SK-N-SH (cell line): Measurements from ENCODE around the gene TMEM131. TPM values are rescaled to one million over a fixed set of nuclear protein-coding genes. Genes with fewer than 3 reads are reported as not detected.
A peak's percentile ranks its signal among the peaks of the same experiment; 100 is the strongest.

ENCODE experiments used
- CTCF ChIA-PET: fragments of 300-600, 350-600 bp; formaldehyde crosslinking; extraction: SDS; loops from one replicate; lab custom pipeline; 2021; lab: Yijun Ruan, JAX
- POLR2A ChIA-PET: fragments of 350-600 bp; sonication (Branson Sonifier 250); formaldehyde crosslinking; extraction: SDS; loops from one replicate; lab custom pipeline; 2020; ENCODE audit warnings: antibody characterized with exemption, inconsistent platforms; lab: Yijun Ruan, JAX
- DNase-seq: peaks from one replicate; pipeline ENCODE4 v3.0.0; 2012
- H2AFZ ChIP-seq: fragments of 200-600 bp; sonication (generic); 2 replicates; pipeline ENCODE4 v1.8.1; 2016; ENCODE audit warnings: antibody characterized with exemption, mild to moderate bottlenecking, low read depth
- H3F3A ChIP-seq: fragments of 200-600 bp; sonication (generic); replicated peaks from 2 replicates; pipeline ENCODE3; 2016; ENCODE audit warnings: antibody characterized with exemption, mild to moderate bottlenecking; ENCODE audit not compliant: insufficient read depth
- H3K27ac ChIP-seq, 2 experiments: fragments of 200-500 bp in 1 of 2; fragments of 200-600 bp in 1 of 2; sonication (Bioruptor generic) in 1 of 2; sonication (generic), shearing (Covaris generic) in 1 of 2; 2 replicates each; pipeline versions ENCODE4 v1.5.1 to v1.6.1; 2014 to 2016; ENCODE audit warnings: low read depth in 2 of 2, inconsistent platforms in 1 of 2, low read length in 1 of 2, mild to moderate bottlenecking in 1 of 2, mixed read lengths in 1 of 2
- H3K27me3 ChIP-seq: fragments of 200-600 bp; sonication (generic), shearing (Covaris generic); 2 replicates; pipeline ENCODE4 v1.6.1; 2016; ENCODE audit warnings: mixed run types; ENCODE audit not compliant: insufficient read depth
- H3K36me3 ChIP-seq, 2 experiments: fragments of 200-500 bp in 1 of 2; fragments of 200-600 bp in 1 of 2; sonication (Bioruptor generic) in 1 of 2; sonication (generic) in 1 of 2; replicated peaks in 1 of 2; 2 replicates each; pipeline versions ENCODE3 to v1.5.1; 2014 to 2016; ENCODE audit warnings: low read length in 1 of 2, mild to moderate bottlenecking in 1 of 2; ENCODE audit not compliant: insufficient read depth in 2 of 2, control insufficient read depth in 1 of 2
- H3K4me1 ChIP-seq, 2 experiments: fragments of 200-500 bp in 1 of 2; fragments of 200-600 bp in 1 of 2; sonication (Bioruptor generic) in 1 of 2; sonication (generic), shearing (Covaris generic) in 1 of 2; 2 replicates each; pipeline versions ENCODE4 v1.5.1 to v1.6.1; 2014 to 2016; ENCODE audit warnings: low read depth in 1 of 2, low read length in 1 of 2, mixed run types in 1 of 2; ENCODE audit not compliant: insufficient read depth in 2 of 2, control insufficient read depth in 1 of 2
- H3K4me2 ChIP-seq: fragments of 200-600 bp; sonication (generic), shearing (Covaris generic); 2 replicates; pipeline ENCODE4 v1.6.1; 2017; ENCODE audit warnings: mixed run types
- H3K4me3 ChIP-seq, 2 experiments: fragments of 200-500 bp in 1 of 2; fragments of 200-600 bp in 1 of 2; sonication (Bioruptor generic) in 1 of 2; sonication (generic), shearing (Covaris generic) in 1 of 2; 2 replicates each; pipeline versions ENCODE4 v1.5.1 to v1.8.1; 2014 to 2016; ENCODE audit warnings: low read depth in 2 of 2, inconsistent platforms in 1 of 2, low read length in 1 of 2, mild to moderate bottlenecking in 1 of 2, mixed read lengths in 1 of 2, moderate library complexity in 1 of 2
- H3K79me2 ChIP-seq: fragments of 200-600 bp; sonication (generic); 2 replicates; pipeline ENCODE4 v1.8.1; 2017; ENCODE audit warnings: mild to moderate bottlenecking; ENCODE audit not compliant: insufficient read depth
- H3K9ac ChIP-seq: fragments of 200-600 bp; sonication (generic); 2 replicates; pipeline ENCODE4 v1.6.1; 2017; ENCODE audit warnings: mixed run types
- H3K9me2 ChIP-seq: fragments of 200-600 bp; sonication (generic); 2 replicates; pipeline ENCODE4 v1.6.1; 2017; ENCODE audit warnings: mixed run types
- H3K9me3 ChIP-seq: fragments of 200-600 bp; sonication (generic); 2 replicates; pipeline ENCODE4 v1.6.1; 2017; ENCODE audit warnings: mixed run types, mild to moderate bottlenecking, moderate library complexity
- H4K20me1 ChIP-seq: fragments of 200-600 bp; sonication (generic); 2 replicates; pipeline ENCODE4 v1.6.1; 2017; ENCODE audit warnings: mild to moderate bottlenecking, mixed run types; ENCODE audit not compliant: insufficient read depth
- EP300 ChIP-seq, 2 experiments: IDR thresholded peaks; 2 replicates each; pipeline versions ENCODE4 v1.4.0 to v1.6.1; 2012; ENCODE audit warnings: borderline replicate concordance in 1 of 2, low read depth in 1 of 2, low read length in 1 of 2
- FOSL2 ChIP-seq: IDR thresholded peaks from 2 replicates; pipeline ENCODE4 v1.4.0; 2012; ENCODE audit warnings: low read depth, mild to moderate bottlenecking, moderate library complexity, borderline replicate concordance
- FOXJ3 ChIP-seq: sonication (generic); formaldehyde crosslinking; IDR thresholded peaks from 2 replicates; pipeline ENCODE4 v1.5.1; 2020; ENCODE audit warnings: mild to moderate bottlenecking, missing genetic modification reagents
- JUND ChIP-seq: IDR thresholded peaks from 2 replicates; pipeline ENCODE4 v1.4.0; 2012
- MAX ChIP-seq: IDR thresholded peaks from 2 replicates; pipeline ENCODE4 v1.4.0; 2012; ENCODE audit warnings: low read depth
- MXI1 ChIP-seq: IDR thresholded peaks from 2 replicates; pipeline ENCODE4 v1.6.1; 2012; ENCODE audit warnings: mild to moderate bottlenecking, low read depth, low read length, improper control_type of control experiment
- NFIC ChIP-seq: IDR thresholded peaks from 2 replicates; pipeline ENCODE4 v1.4.0; 2012; ENCODE audit warnings: borderline replicate concordance
- NRF1 ChIP-seq: IDR thresholded peaks from 2 replicates; pipeline ENCODE4 v1.6.1; 2012; ENCODE audit warnings: low read depth, mild to moderate bottlenecking, low read length
- PBX3 ChIP-seq: IDR thresholded peaks from 2 replicates; pipeline ENCODE4; 2012
- POLR2AphosphoS5 ChIP-seq: IDR thresholded peaks from 2 replicates; pipeline ENCODE4 v1.6.1; 2012; ENCODE audit warnings: low read depth, low read length
- REST ChIP-seq: IDR thresholded peaks from 2 replicates; pipeline ENCODE4 v1.6.1; 2012; ENCODE audit warnings: mild to moderate bottlenecking, low read depth, low read length, moderate library complexity
- RFX5 ChIP-seq: IDR thresholded peaks from 2 replicates; pipeline ENCODE4 v1.6.1; 2012; ENCODE audit warnings: mild to moderate bottlenecking, improper control_type of control experiment, low read length
- RXRA ChIP-seq: IDR thresholded peaks from 2 replicates; pipeline ENCODE4 v1.4.0; 2012; ENCODE audit warnings: low read depth, mild to moderate bottlenecking, borderline replicate concordance
- TCF12 ChIP-seq: IDR thresholded peaks from 2 replicates; pipeline ENCODE4 v1.4.0; 2012
- TEAD4 ChIP-seq: IDR thresholded peaks from 2 replicates; pipeline ENCODE4 v1.4.0; 2012; ENCODE audit warnings: mild to moderate bottlenecking, borderline replicate concordance; ENCODE audit not compliant: insufficient read depth
- WGBS: methylation state at CpG from one replicate; pipeline ENCODE4 v1.1.6; 2017; ENCODE audit warnings: low lambda C conversion rate; 5-methylcytosine and 5-hydroxymethylcytosine counted together
- polyA plus RNA-seq, 3 experiments: library from polyadenylated mRNA; depleted of rRNA; stranded (reverse); fragments of >200 nt; gene quantifications; 2 replicates each; pipeline ENCODE4 v1.2.3, GENCODE V29; 2012

TMEM131 gene
- polyA plus RNA-seq, 1 of the 3 experiments (the other 2 are of a cell fraction), result 9.1 TPM

- H3K27ac ChIP-seq, result peak overlapping the region; percentile 61 to 76; a peak in 3 of 4 replicates
- H3K36me3 ChIP-seq, result no peaks in the 10 kb centered on the region
- H3K27me3 ChIP-seq, result no peaks in the 10 kb centered on the region
- H3K4me2 ChIP-seq, result peak overlapping the region; percentile 75
- no peak for DNase-seq
- H2AFZ ChIP-seq, result no peak overlapping the region
- POLR2A ChIA-PET, result no interaction called here
- 34% methylated on average over 3 of the region's 3 CpGs for WGBS
- peaks cover 14% of the 10 kb centered on the region for H3F3A ChIP-seq
- CTCF ChIA-PET, result no interaction called here
- H3K9me3 ChIP-seq, result no peaks in the 10 kb centered on the region
- peaks cover 7 to 18% of the 10 kb centered on the region in 2 experiments for H3K4me1 ChIP-seq
- H3K9me2 ChIP-seq, result no peaks in the 10 kb centered on the region
- peaks cover 83% of the 10 kb centered on the region for H3K79me2 ChIP-seq
- peaks cover 9% of the 10 kb centered on the region; the same call in 1 of the 2 replicates for H4K20me1 ChIP-seq
- no peak for TF ChIP-seq NRF1
- peak; percentile 55; the same call in 1 of the 2 replicates for TF ChIP-seq RXRA
- peak; percentile 88 for TF ChIP-seq JUND
- TF ChIP-seq MXI1, result no peak
- peak; percentile 83 for TF ChIP-seq TCF12
- peak; percentile 82 for TF ChIP-seq FOSL2
- peak; percentile 33; the same call in 1 of the 2 replicates for TF ChIP-seq POLR2AphosphoS5
- peak; percentile 94 for TF ChIP-seq RFX5
- peak in 1 of 2 experiments; percentile 54; a peak in 1 of 4 replicates for TF ChIP-seq EP300 (IDR thresholded peaks at IDR 0.05; ENCODE audit: borderline replicate concordance in 1 of 2, low read depth in 1 of 2, low read length in 1 of 2)
- peak; percentile 74; the same call in 1 of the 2 replicates for TF ChIP-seq TEAD4
- no peak for TF ChIP-seq REST
- no peak for TF ChIP-seq FOXJ3 (CRISPR knock-in tag)
- peak; percentile 65; the same call in 1 of the 2 replicates for TF ChIP-seq PBX3
- peak; percentile 69 for TF ChIP-seq NFIC
- 0 out of 2 replicates have a peak, but pooled peaks have one; percentile 34 for TF ChIP-seq MAX
- TF ChIP-seq, all 33 proteins: peak for 11
- Histone ChIP-seq H3K4me3 (peak overlapping the region in 1 of 2 experiments; percentile 25; a peak in 1 of 4 replicates), H3K9ac (peak overlapping the region; percentile 22; the same call in 1 of the 2 replicates)
Measured at GRCh38 chr2:97950329-97951154, 45.2 kb downstream of the TMEM131 start.
